HG02678 (cell line): Measurements from ENCODE around the gene ARAP1.

Source experiments
- ATAC-seq: cut with Tn5 transposase; IDR thresholded peaks from one replicate; pipeline ENCODE4 v1.9.1; 2021; ENCODE audit warnings: mild to moderate bottlenecking, moderate library complexity; ENCODE audit not compliant: unreplicated experiment

Gene ARAP1

GRCh38 chr11:72744474-72744873 lies 7.7 kb downstream of the ARAP1 start:
- no peak for ATAC-seq

- ATAC-seq: peak; percentile 73
These were observed 8.6 kb downstream of the ARAP1 start for GRCh38 chr11:72743321-72744221.

GRCh38 chr11:72742513-72743320 lies 9.5 kb downstream of the ARAP1 start:
- no peak for ATAC-seq

- no peak for ATAC-seq
These were observed 10.2 kb downstream of the ARAP1 start for GRCh38 chr11:72741849-72742512.

- ATAC-seq: no peak
These were observed 10.8 kb downstream of the ARAP1 start for GRCh38 chr11:72741429-72741833.

- no peak for ATAC-seq
These were observed 11.4 kb downstream of the ARAP1 start for GRCh38 chr11:72740562-72741428.

- no peak for ATAC-seq
These were observed 12.2 kb downstream of the ARAP1 start for GRCh38 chr11:72740060-72740424.

- no peak for ATAC-seq
These were observed 12.8 kb downstream of the ARAP1 start for GRCh38 chr11:72739240-72740059.

GRCh38 chr11:72738199-72739141 lies 13.7 kb downstream of the ARAP1 start:
- no peak for ATAC-seq

- no peak for ATAC-seq
These were observed 14.9 kb downstream of the ARAP1 start for GRCh38 chr11:72737336-72737735.

GRCh38 chr11:72736452-72737069 lies 15.6 kb downstream of the ARAP1 start:
- ATAC-seq: no peak

- no peak for ATAC-seq
These were observed 16.6 kb downstream of the ARAP1 start for GRCh38 chr11:72735495-72736027.

GRCh38 chr11:72732329-72732728 lies 19.9 kb downstream of the ARAP1 start:
- no peak for ATAC-seq

- ATAC-seq: no peak
These were observed 21.5 kb downstream of the ARAP1 start for GRCh38 chr11:72730737-72731136.

- ATAC-seq: no peak
These were observed 22.0 kb downstream of the ARAP1 start for GRCh38 chr11:72730243-72730642.

GRCh38 chr11:72727521-72727920 lies 24.7 kb downstream of the ARAP1 start:
- no peak for ATAC-seq

GRCh38 chr11:72726266-72727220 lies 25.7 kb downstream of the ARAP1 start:
- ATAC-seq: no peak
